ENCODE data around the gene ACTL7A. TPM values are rescaled to one million over a fixed set of nuclear protein-coding genes. Genes with fewer than 3 reads are reported as not detected.

Gene ACTL7A

GRCh38 chr9:108904161-108904560 lies 42.1 kb downstream of the ACTL7A start:
- no peak overlapping the region for H3K4me2 ChIP-seq (ENCODE audit: low read length)
- no peaks in the 10 kb centered on the region for H3K27me3 ChIP-seq (ENCODE audit: control insufficient read depth, insufficient read depth, low read length)
- H3K9ac ChIP-seq (ENCODE audit: low read depth, low read length): no peak overlapping the region
- H3K4me3 ChIP-seq (ENCODE audit: low read length): no peak overlapping the region
- peaks cover 71% of the 10 kb centered on the region for H3K36me3 ChIP-seq (ENCODE audit: insufficient read depth, low read length)
- H3K4me1 ChIP-seq (ENCODE audit: control insufficient read depth, insufficient read depth, low read length): no peaks in the 10 kb centered on the region
- H3K9me3 ChIP-seq (replicated peaks; ENCODE audit: low read length): no peaks in the 10 kb centered on the region

- Histone ChIP-seq H3K36me3 (ENCODE audit: insufficient read depth, low read length) (peaks cover 59% of the 10 kb centered on the region), H3K9ac (ENCODE audit: low read depth, low read length) (no peak overlapping the region), H3K4me3 (ENCODE audit: low read length) (no peak overlapping the region), H3K9me3 (replicated peaks; ENCODE audit: low read length) (no peaks in the 10 kb centered on the region), H3K4me1 (ENCODE audit: control insufficient read depth, insufficient read depth, low read length) (no peaks in the 10 kb centered on the region), H3K4me2 (ENCODE audit: low read length) (no peak overlapping the region), H3K27me3 (ENCODE audit: control insufficient read depth, insufficient read depth, low read length) (no peaks in the 10 kb centered on the region)
Measured at GRCh38 chr9:108905494-108905893, 43.4 kb downstream of the ACTL7A start.

GRCh38 chr9:108910402-108910801 lies 48.3 kb downstream of the ACTL7A start:
- no peaks in the 10 kb centered on the region for H3K9me3 ChIP-seq (replicated peaks; ENCODE audit: low read length)
- no peak overlapping the region for H3K4me2 ChIP-seq (ENCODE audit: low read length)
- H3K4me1 ChIP-seq (ENCODE audit: control insufficient read depth, insufficient read depth, low read length): no peaks in the 10 kb centered on the region
- no peak overlapping the region for H3K4me3 ChIP-seq (ENCODE audit: low read length)
- no peak overlapping the region for H3K9ac ChIP-seq (ENCODE audit: low read depth, low read length)
- H3K36me3 ChIP-seq (ENCODE audit: insufficient read depth, low read length): peaks cover 63% of the 10 kb centered on the region
- H3K27me3 ChIP-seq (ENCODE audit: control insufficient read depth, insufficient read depth, low read length): no peaks in the 10 kb centered on the region

- peaks cover 62% of the 10 kb centered on the region for H3K36me3 ChIP-seq (ENCODE audit: insufficient read depth, low read length)
- no peak overlapping the region for H3K9ac ChIP-seq (ENCODE audit: low read depth, low read length)
- no peak overlapping the region for H3K4me3 ChIP-seq (ENCODE audit: low read length)
- H3K27me3 ChIP-seq (ENCODE audit: control insufficient read depth, insufficient read depth, low read length): no peaks in the 10 kb centered on the region
- H3K9me3 ChIP-seq (replicated peaks; ENCODE audit: low read length): no peaks in the 10 kb centered on the region
- no peak overlapping the region for H3K4me2 ChIP-seq (ENCODE audit: low read length)
- no peaks in the 10 kb centered on the region for H3K4me1 ChIP-seq (ENCODE audit: control insufficient read depth, insufficient read depth, low read length)
Measured at GRCh38 chr9:108910914-108911313, 48.8 kb downstream of the ACTL7A start.

- H3K4me2 ChIP-seq (ENCODE audit: low read length): no peak overlapping the region
- H3K9me3 ChIP-seq (replicated peaks; ENCODE audit: low read length): no peaks in the 10 kb centered on the region
- no peak overlapping the region for H3K9ac ChIP-seq (ENCODE audit: low read depth, low read length)
- no peaks in the 10 kb centered on the region for H3K4me1 ChIP-seq (ENCODE audit: control insufficient read depth, insufficient read depth, low read length)
- H3K27me3 ChIP-seq (ENCODE audit: control insufficient read depth, insufficient read depth, low read length): no peaks in the 10 kb centered on the region
- H3K4me3 ChIP-seq (ENCODE audit: low read length): no peak overlapping the region
- H3K36me3 ChIP-seq (ENCODE audit: insufficient read depth, low read length): peaks cover 58% of the 10 kb centered on the region
Measured at GRCh38 chr9:108911820-108912219, 49.8 kb downstream of the ACTL7A start.

Small RNA genes lying within 50 kb of the gene (small RNA-seq; reads per million reads assigned to genes)
- gene AL359692.1: not detected

All from skeletal muscle satellite cell (primary cell).